ENCODE measurements around the gene HSPA4.
"Not testable (repeated sequence)": the region's sequence is repeated elsewhere in the genome, so short reads cannot be mapped to it uniquely, and the experiment has no call there.

HSPA4 gene

DNA sequence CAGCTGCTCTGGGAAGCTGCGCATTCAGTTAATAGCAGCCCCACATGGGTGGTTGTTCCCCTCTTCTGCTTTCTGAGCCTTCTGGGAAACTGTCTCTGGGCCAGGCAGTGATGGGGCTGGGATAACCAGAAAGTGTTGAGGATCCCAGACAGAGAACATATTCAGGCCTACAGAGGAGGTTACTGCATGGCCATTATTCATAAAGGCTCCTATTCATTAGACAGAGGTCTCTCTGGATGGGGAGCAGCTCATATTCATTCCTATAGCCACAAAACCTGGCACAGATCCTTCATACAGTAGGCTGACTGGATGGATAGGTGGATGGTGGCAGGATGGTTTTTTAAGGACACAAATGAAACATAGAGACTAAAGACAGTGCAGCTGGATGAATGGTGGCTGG is 76.3 kb downstream of the HSPA4 start:
- DNase-seq, result no peak

- DNase-seq, result no peak
Measured at GRCh38 chr5:133129289-133129688, 77.5 kb downstream of the HSPA4 start.

- DNase-seq, result no peak
Measured at GRCh38 chr5:133129950-133130349, 78.1 kb downstream of the HSPA4 start.

- DNase-seq, result no peak
Measured at GRCh38 chr5:133130387-133131118, 78.7 kb downstream of the HSPA4 start.

DNA sequence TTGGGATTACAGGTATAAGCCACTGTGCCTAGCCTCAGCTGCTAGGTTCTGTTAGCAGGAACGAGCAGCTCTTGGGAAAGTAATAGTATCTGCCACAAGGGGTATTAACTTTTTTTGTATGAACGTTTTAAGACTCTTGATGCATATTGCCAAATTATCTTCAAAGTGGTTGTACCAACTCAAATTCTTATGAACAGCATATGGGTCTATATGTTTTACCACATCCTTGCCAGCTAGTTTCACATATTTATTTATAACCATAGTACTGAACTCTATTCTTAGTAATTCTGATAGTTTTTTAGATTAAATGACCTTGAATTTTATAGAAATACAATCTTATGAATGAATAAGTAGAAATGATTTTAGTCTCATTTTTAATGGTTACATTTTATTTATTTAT is 80.9 kb downstream of the HSPA4 start:
- DNase-seq, result no peak

DNA sequence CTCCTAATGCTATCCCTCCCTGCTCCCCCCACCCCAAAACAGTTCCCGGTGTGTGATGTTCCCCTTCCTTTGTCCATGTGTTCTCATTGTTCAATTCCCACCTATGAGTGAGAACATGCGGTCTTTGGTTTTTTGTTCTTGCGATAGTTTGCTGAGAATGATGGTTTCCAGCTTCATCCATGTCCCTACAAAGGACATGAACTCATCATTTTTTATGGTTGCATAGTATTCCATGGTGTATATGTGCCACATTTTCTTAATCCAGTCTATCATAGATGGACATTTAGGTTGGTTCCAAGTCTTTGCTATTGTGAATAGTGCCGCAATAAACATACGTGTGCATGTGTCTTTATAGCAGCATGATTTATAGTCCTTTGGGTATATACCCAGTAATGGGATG is 81.4 kb downstream of the HSPA4 start:
- DNase-seq, result not testable (repeated sequence)

- not testable (repeated sequence) for DNase-seq
Measured at GRCh38 chr5:133136890-133137289, 85.1 kb downstream of the HSPA4 start.

GRCh38 chr5:133140311-133140710 is 88.5 kb downstream of the HSPA4 start:
- DNase-seq, result no peak

- DNase-seq, result no peak
Measured at GRCh38 chr5:133141746-133142145, 89.9 kb downstream of the HSPA4 start.

GRCh38 chr5:133142782-133143181 is 91.0 kb downstream of the HSPA4 start:
- DNase-seq, result no peak

DNA sequence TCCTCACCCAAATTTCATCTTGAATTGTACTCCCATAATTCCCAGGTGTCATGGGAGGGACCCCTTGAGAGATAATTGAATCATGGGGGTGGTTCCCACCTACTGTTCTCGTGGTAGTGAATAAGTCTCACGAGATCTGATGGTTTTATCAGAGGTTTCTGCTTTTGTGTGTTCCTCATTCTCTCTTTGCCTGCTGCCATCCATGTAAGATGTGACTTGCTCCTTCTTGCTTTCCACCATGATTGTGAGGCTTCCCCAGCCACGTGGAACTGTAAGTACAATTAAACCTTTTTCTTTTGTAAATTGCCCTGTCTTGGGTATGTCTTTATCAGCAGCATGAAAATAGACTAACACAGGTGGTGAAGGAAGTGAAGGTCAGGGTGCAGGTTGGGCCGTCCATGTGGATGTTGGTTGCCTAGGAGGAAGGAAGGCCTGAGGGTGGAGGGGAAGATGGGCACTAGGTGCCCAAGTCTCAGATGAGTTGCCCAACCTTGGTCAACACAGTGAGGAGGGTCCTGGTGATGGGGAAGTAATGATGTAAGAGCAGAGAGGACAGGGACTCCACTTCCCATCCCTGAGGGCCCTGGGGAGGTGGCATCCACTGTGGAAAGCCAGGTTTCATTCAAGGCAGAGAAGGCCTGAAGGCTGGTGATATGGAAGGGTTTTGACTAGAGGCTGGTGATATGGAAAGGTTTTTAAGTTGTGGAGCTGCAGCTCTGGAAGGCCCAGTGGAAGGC is 92.6 kb downstream of the HSPA4 start:
- no peak for DNase-seq

- DNase-seq, result no peak
Measured at GRCh38 chr5:133145436-133146170, 93.8 kb downstream of the HSPA4 start.

GRCh38 chr5:133147411-133147810 is 95.6 kb downstream of the HSPA4 start:
- DNase-seq, result no peak

DNA sequence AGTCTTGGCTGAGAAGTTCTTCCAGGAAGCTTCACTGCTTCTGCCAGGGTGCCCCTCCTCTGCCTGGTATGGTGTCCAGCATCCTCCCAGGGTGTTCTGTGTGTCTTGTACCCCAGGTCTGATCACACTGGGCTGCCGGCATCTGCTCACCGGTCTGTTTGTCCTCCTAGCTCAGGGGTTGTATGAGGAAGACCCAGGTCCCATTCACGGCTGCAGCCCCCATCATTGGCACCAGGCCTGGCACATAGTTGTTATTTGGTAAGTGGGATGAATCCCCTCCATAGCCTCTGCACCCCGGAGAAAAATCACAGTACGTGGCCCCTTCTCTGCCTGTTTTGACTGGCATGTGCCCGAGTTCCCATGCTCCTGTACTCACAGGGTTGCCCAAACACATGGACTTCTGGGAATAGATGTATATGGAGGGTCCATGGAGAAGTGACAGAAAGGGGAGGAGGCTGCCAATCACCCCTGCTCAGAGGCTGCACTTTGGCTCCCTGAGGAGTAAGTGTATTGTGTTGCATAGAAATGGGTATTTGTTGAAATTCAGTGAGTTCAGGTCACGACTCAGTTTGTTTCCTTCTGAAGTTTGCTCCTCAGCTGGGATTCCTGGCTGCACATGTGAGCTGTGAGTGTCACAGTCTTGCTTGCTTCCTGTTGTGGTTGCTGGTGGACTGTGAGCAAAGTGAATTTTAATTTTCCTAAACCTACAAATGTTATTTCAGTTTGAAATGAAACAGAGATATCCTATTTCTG is 96.2 kb downstream of the HSPA4 start:
- no peak for DNase-seq

GRCh38 chr5:133149345-133149744 is 97.5 kb downstream of the HSPA4 start:
- DNase-seq, result peak; percentile 50

- DNase-seq, result no peak
Measured at GRCh38 chr5:133150909-133151544, 99.2 kb downstream of the HSPA4 start.

DNA sequence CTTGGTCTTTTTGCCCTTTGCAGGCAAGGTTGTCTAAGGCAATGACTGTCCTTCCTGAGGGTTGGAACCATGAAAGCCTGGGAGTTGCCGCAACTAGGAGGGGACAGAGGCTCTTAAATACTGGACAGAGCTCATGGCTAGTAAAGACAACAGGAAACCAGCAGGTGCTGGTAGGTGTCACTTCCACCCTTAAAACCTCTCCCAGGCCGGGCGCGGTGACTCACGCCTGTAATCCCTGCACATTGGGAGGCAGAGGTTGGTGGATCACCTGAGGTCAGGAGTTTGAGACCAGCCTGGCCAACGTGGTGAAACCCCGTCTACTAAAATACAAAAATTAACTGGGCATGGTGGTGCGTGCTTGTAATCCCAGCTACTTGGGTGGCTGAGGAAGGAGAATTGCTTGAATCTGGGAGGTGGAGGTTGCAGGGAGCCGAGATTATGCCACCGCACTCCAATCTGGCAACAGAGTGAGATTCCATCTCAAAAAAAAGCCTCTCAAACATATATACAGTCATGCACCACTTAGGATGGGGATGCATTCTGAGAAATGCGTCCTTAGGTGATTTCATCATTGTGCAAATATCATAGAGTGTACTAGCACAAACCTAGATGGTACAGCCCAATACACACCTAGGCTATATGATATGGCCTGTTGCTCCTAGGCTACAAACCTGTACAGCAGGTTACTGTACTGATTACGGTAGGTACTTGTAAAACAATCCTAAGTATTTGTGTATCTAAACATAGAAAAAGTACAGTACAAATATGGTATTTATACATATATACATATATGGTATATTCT is 102.7 kb downstream of the HSPA4 start:
- no peak for DNase-seq

DNA sequence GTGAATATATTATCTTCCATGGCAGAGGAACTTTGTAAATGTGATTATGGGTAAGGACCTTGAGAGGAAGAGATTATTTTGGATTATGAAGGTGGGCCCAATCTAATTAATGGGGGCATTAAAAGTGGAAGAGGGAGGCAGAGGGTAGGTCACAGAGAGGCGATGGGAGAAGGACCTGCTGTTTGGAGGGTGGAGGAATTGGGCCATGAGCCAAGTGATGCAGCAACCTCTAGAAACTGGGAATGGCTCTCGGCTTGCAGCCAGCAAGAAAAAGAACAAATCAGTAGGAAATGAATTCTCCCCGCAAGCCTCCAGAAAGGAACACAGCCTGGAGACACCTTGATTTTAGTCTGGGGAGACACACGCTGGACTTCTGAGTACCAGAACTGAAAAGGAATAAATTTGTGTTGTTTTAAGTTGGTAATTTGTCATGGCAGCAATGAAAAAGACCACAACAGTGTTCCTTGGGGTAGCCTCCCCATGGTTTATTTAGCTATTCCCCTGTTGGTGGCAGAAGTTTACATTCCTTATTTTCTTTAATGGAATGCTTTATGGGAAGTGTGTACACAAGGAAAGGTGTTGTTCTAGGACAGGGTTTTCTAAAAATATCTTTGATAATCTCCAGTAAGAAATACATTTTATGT is 103.6 kb downstream of the HSPA4 start:
- DNase-seq, result no peak
